Measurements from ENCODE around the gene HOXD13.

HOXD13 gene

DNA sequence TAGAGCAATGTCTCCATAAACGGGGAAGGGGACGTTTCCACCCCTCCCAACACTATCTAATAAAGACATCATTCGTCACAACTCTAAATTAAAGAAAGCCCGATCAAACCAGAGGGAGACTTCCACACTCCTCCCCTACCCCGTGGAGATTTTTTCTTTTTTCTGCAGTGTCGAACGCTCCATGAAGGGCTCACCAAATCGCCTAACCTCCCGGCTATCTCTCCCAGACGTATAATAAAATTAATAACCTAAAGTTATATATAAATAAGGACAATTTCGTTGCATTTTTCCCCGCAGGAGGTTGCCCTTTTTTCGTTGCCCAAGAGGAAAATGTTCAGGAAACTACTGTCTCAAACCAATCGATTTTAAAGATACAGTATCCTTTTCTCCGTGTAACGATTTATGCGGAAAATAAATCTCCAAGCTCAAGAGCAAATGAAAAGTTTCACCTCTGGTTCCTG lies 11.1 kb upstream of the HOXD13 start:
- DNase-seq, result no peak

- DNase-seq, result no peak
These were observed 10.5 kb upstream of the HOXD13 start for GRCh38 chr2:176081837-176082524.

DNA sequence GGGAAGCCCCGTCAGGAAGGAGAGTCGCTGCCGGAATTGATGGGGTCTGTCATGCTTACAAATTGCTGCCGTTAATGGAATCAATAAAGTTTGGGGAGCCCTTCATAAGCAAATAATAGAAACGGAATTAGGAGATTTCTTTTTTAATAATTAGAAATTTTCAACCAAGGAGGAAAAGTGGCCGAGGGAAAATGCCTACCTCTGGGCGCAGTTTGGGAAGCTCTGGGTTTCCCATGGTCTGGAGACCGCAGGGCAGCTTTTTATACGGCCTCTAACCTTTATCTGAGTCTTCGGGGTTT lies 10.0 kb upstream of the HOXD13 start:
- DNase-seq, result no peak

- DNase-seq, result no peak
These were observed 9.4 kb upstream of the HOXD13 start for GRCh38 chr2:176082824-176083751.

DNA sequence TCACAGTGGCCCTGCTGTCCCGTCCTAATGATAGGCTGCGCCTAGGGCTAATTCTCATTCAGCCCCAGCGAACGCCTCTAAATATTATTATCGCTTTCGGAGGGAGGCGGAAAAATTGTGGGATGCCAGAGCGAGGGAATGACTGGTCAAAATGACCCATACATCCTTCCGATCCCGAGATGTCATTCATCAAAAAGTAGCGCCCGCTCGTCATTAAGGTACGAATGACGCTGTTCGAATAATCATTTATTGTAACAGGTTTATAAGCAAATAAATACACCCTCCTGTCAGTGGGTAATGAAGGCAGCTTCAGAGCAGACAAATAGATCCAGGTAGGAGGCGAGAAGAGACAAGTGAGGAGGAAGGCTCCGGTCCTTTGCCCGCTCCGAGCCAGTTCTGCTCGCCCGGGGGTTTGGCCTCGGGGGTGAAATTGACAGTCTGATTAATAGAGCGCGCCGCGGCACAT lies 8.7 kb upstream of the HOXD13 start, which contains the start of gene EVX2:
EVX2 (minus strand) TSS at position 167 of the 466 bp plus-strand sequence. CDS start 186 bp downstream, outside the sequence.
- DNase-seq, result no peak

- DNase-seq, result no peak
These were observed 7.9 kb upstream of the HOXD13 start for GRCh38 chr2:176084611-176085119.

DNA sequence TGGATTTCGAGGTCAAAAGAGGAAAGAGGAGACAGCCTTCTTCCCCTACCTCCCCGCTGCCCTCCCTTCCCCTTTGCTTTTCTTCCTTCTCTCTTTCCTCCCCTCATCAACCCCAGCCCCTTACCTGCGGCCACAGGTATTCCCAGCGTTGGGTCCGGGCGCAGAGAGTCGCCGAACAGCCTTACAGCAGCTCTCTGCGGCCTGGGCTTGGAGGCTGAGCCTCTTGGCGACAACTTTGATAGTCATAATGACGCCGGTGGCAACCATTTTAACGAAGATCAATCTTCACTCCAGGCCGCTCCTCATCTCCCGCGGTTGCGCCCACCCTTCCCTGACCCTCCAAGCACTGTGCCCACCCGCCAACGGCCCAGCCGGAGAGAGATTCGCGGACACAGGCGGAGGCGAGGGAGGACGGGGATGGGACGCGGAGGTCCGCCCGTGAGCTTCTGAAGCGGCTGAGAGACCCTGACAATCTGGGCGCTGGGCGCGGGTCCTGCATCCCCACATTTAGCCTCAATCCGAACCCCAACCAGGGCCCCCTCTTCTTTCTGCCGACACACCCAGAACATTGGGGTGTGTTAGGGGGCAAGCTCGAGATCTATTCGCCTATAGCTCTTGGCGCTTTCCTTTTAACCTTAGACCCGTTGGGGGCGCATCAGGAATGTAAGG lies 7.3 kb upstream of the HOXD13 start:
- no peak for DNase-seq

GRCh38 chr2:176085861-176086771 lies 6.4 kb upstream of the HOXD13 start:
- DNase-seq, result no peak

GRCh38 chr2:176087330-176088047 lies 5.0 kb upstream of the HOXD13 start:
- DNase-seq, result no peak

GRCh38 chr2:176088048-176088936 lies 4.2 kb upstream of the HOXD13 start:
- no peak for DNase-seq

GRCh38 chr2:176088937-176089842 lies 3.3 kb upstream of the HOXD13 start:
- no peak for DNase-seq

- no peak for DNase-seq
These were observed 2.6 kb upstream of the HOXD13 start for GRCh38 chr2:176089843-176090395.

- DNase-seq, result no peak
These were observed 1.7 kb upstream of the HOXD13 start for GRCh38 chr2:176090862-176091261.

DNA sequence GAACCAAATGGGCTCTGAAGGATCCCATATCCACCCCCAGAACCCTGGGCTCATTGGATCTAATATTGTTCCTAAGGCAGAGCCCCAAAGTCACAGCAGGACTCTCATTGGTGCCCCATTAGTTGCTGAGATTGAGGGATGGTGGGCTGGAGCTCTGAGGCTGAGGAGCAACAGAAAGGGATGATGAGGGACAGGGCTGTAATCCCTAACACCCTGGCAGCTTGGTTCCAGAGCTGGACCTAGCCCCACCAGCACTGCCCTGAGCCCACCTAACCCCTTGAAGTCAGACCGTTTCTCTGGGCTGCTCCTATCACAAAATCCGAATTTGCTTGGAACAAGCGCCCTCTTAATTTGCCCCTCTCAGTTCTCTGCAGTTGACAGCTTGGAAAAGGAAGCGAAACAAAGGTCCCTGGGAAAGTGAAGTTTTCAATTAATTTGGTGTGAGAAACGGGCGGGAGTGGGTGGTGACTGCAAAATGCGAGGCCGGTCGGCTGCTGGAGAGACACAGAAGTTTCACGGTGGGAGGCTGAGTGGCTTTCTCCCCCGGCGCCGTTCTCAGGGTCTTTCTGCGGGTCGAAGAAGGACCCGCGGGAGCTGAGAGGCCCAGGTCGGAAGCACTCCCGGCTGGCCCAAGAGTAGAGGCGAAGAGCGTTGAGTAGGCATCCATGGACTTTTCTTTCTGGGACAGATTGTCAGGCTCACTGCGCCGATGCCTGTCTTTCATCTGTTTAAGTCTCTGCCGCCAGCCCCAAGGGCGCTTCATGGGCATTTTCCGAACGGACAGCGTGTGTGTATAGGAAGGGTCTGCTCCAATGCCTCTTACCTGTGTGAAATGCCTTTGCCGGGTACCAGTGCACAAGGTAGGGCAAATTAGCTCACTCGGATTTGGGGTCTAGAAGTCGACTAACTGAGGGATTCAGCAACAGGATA lies 927 bp upstream of the HOXD13 start:
- peak; percentile 17 for DNase-seq

- no peak for DNase-seq
These were observed 800 bp downstream of the HOXD13 start for GRCh38 chr2:176093145-176093897.

GRCh38 chr2:176093898-176094249 lies 1.4 kb downstream of the HOXD13 start:
- no peak for DNase-seq

DNA sequence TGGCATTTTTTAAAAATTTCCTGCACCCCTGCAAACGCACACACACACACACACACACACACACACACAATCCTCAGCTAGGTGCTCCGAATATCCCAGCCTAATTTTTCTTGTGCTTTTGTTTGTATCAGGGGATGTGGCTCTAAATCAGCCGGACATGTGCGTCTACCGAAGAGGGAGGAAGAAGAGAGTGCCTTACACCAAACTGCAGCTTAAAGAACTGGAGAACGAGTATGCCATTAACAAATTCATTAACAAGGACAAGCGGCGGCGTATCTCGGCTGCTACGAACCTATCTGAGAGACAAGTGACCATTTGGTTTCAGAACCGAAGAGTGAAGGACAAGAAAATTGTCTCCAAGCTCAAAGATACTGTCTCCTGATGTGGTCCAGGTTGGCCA lies 1.8 kb downstream of the HOXD13 start:
- no peak for DNase-seq

Measured in MV-4-11 (cell line).